ENCODE data around the gene LMX1B.
"Not testable (repeated sequence)": the region's sequence is repeated elsewhere in the genome, so short reads cannot be mapped to it uniquely, and the experiment has no call there.

The LMX1B gene

DNA sequence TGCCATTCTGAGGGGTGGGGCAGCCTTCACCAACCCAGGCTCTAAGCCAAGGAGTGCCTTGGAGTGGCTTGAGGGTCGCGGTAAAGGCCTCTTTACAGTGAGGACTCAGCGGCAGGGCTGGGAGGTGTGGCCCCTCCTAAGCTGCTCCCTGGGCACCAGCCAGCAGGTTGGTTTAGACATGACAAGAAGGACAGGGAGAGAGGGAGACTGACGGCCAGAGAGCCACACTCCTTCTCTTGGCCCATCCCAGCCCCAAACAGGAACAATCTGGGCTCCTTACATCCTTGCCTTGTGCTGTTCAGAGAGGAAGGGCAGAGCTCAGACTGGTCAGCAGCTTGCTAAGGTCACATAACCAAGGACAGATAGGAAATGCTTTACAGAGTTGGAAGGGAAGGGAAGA lies 94.5 kb downstream of the LMX1B start:
- no peak overlapping the region for H3K4me3 ChIP-seq (ENCODE audit: low read depth, low read length)
- ChIA-PET CTCF (interaction anchor here (2.6 to 8.2 kb wide), 5 partner anchors 17 to 82 kb away, joined by 8 to 252 read pairs (median 42); no protein-coding TSS in a partner anchor), POLR2A (no interaction called here)
- no peak for DNase-seq (ENCODE audit: low read depth, low spot score)
- TF ChIP-seq, protein P1, sequence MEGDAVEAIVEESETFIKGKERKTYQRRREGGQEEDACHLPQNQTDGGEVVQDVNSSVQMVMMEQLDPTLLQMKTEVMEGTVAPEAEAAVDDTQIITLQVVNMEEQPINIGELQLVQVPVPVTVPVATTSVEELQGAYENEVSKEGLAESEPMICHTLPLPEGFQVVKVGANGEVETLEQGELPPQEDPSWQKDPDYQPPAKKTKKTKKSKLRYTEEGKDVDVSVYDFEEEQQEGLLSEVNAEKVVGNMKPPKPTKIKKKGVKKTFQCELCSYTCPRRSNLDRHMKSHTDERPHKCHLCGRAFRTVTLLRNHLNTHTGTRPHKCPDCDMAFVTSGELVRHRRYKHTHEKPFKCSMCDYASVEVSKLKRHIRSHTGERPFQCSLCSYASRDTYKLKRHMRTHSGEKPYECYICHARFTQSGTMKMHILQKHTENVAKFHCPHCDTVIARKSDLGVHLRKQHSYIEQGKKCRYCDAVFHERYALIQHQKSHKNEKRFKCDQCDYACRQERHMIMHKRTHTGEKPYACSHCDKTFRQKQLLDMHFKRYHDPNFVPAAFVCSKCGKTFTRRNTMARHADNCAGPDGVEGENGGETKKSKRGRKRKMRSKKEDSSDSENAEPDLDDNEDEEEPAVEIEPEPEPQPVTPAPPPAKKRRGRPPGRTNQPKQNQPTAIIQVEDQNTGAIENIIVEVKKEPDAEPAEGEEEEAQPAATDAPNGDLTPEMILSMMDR (IDR thresholded peaks at IDR 0.05; ENCODE audit: insufficient read depth, low read length, missing control alignments), result no peak

DNA sequence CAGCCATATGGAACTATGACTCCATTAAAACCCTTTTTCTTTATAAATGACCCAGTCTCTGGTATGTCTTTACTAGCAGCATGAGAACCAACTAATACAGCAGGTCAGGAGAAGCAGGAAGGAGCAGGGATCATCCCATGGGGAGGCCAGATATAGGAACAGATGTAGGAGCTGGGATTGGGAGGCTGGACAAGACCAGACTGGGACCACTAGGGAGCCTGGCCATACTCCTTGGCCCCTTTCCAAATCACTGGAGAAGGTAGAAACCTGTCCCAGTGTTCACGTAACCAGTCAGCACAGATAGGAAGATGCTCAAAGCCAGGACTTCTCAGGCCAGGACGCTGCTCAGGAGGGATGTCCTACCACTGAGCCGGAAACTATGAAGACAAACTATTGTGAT lies 95.5 kb downstream of the LMX1B start:
- CTCF ChIA-PET, result interaction anchor here (1.2 to 2.5 kb wide), 4 partner anchors 12 to 73 kb away, joined by 3 to 16 read pairs (median 6); no protein-coding TSS in a partner anchor
- TF ChIP-seq, protein P1 (IDR thresholded peaks at IDR 0.05; ENCODE audit: insufficient read depth, low read length, missing control alignments), result no peak
- POLR2A ChIA-PET, result no interaction called here

DNA sequence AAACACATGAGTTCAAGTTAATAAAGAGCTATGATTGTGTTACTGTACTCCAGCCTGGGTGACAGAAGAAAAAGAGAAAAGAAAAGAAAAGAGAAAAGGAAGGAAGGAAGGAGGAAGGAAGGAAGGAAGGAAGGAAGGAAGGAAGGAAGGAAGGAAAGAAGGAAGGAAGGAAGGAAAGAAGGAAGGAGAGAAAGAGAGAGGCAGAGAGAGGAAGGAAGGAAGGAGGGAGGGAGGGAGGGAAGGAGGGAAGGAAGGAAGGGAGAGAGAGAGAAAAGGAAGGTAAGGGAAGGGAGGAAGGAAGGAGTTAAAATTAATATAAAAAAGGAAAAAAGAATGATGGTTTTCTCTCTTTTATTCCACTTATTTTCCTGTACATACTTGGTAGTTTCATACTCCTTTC lies 101.7 kb downstream of the LMX1B start:
- CTCF ChIA-PET, result interaction anchor here (1.4 to 3.1 kb wide), 3 partner anchors 10 to 66 kb away, joined by 5 to 29 read pairs (median 6); no protein-coding TSS in a partner anchor
- no peak overlapping the region for H3K4me3 ChIP-seq (ENCODE audit: low read depth, low read length)
- DNase-seq (ENCODE audit: low read depth, low spot score), result no peak
- TF ChIP-seq, protein P1 (IDR thresholded peaks at IDR 0.05; ENCODE audit: insufficient read depth, low read length, missing control alignments), result no peak
- POLR2A ChIA-PET, result no interaction called here

More for the DNA sequence above, 95.5 kb downstream of the LMX1B start:
- DNase-seq (ENCODE audit: low read depth, low spot score), result no peak
- no peak overlapping the region for H3K4me3 ChIP-seq (ENCODE audit: low read depth, low read length)

DNA sequence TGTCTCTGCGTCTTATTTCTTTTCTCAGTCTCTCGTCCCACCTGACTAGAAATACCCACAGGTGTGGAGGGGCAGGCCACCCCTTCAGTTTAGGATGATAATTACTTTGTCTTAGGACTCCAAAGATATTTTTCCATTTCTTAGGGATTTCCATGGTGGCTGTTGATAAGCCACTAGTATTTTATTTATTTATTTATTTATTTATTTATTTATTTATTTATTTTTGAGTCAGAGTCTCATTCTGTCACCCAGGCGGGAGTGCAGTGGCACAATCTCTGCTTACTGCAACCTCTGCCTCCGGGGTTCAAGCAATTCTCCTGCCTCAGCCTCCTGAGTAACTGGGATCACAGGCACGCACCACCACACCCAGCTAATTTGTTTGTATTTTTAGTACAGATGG lies 103.7 kb downstream of the LMX1B start:
- POLR2A ChIA-PET; H3K4me3 ChIP-seq (ENCODE audit: low read depth, low read length); DNase-seq (ENCODE audit: low read depth, low spot score); CTCF ChIA-PET: not testable (repeated sequence)

DNA sequence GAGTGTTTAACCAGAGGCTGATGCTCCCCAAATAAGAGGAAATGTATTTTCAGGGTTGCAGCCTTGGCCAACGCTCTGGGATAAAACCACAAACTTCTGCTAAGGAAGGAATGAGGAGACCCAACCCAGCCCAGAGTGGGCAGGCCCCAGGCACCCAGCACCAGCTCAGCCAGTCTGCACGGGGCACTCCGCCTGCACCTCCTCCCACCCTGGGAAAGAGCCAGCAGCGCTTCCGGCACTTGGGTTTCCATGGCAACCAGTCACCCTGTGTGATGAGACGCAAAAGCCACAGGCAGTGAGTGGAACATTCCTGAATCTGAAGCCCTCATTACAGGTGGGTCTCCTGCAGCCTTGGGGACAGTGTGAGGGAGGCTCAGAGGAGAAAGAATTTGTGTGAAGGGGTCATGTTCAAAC lies 105.9 kb downstream of the LMX1B start:
- POLR2A ChIA-PET, result no interaction called here
- TF ChIP-seq, protein P1 (IDR thresholded peaks at IDR 0.05; ENCODE audit: insufficient read depth, low read length, missing control alignments), result no peak
- CTCF ChIA-PET, result interaction anchor here (1.8 to 3.3 kb wide), 3 partner anchors 13 to 62 kb away, joined by 6 to 20 read pairs (median 11); no protein-coding TSS in a partner anchor
- no peak overlapping the region for H3K4me3 ChIP-seq (ENCODE audit: low read depth, low read length)
- no peak for DNase-seq (ENCODE audit: low read depth, low spot score)

DNA sequence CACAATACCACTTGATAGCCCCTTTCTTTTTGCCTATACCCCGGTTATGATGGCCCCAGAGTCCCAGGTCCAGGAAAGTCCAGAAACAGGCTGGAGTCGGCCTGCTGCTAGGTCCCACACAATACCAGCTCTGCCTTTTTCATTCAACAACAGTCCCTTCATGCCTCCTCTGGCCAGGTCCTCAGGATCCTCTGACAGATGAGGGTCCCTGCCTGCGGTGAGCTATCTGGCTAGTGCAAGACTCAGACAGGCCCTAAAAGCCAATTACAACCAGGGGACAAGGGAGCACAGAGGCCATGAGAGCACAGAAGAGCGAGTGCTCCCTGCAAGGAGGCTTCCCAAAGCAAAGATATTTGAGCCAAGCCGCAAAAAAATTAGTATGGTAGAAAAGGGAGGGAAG lies 106.3 kb downstream of the LMX1B start:
- POLR2A ChIA-PET, result no interaction called here
- no peak overlapping the region for H3K4me3 ChIP-seq (ENCODE audit: low read depth, low read length)
- TF ChIP-seq, protein P1 (IDR thresholded peaks at IDR 0.05; ENCODE audit: insufficient read depth, low read length, missing control alignments), result no peak
- DNase-seq (ENCODE audit: low read depth, low spot score), result no peak
- CTCF ChIA-PET, result interaction anchor here (2.3 to 3.3 kb wide), 2 partner anchors 13 to 17 kb away, joined by 11 to 20 read pairs; no protein-coding TSS in a partner anchor

Data from AG04449 (cell line).